HG03457 (cell line): ENCODE measurements around the gene GPR68.

ENCODE experiments used
- ATAC-seq: cut with Tn5 transposase; IDR thresholded peaks from one replicate; pipeline ENCODE4 v1.9.1; 2021; ENCODE audit warnings: moderate number of reproducible peaks; ENCODE audit not compliant: unreplicated experiment

Gene GPR68, protein sequence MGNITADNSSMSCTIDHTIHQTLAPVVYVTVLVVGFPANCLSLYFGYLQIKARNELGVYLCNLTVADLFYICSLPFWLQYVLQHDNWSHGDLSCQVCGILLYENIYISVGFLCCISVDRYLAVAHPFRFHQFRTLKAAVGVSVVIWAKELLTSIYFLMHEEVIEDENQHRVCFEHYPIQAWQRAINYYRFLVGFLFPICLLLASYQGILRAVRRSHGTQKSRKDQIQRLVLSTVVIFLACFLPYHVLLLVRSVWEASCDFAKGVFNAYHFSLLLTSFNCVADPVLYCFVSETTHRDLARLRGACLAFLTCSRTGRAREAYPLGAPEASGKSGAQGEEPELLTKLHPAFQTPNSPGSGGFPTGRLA

DNA sequence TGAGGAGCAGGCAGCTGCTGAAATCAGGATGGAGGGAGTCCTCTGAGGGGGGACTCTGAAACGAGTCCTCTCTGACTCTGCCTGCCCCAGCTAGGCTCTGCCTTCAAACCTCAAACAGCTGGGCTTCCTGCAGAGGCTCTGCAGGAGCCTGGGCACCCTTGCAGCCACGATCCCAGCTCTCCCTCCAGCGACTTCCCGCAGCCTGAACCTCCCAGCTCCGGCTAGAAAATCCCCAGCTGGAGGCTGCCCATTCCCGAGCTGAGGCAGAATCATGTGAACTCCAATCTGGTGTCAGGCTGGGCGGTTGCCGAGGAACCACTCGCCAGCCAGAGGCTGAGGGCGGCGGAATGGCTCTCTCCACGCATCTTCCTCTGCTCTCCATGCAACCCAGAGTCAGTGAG, at the start of gene GPR68:
Gene GPR68 (minus strand): TSS at position 204 of the 401 bp plus-strand sequence. CDS start 9,654 bp downstream, outside the sequence.
- no peak for ATAC-seq

DNA sequence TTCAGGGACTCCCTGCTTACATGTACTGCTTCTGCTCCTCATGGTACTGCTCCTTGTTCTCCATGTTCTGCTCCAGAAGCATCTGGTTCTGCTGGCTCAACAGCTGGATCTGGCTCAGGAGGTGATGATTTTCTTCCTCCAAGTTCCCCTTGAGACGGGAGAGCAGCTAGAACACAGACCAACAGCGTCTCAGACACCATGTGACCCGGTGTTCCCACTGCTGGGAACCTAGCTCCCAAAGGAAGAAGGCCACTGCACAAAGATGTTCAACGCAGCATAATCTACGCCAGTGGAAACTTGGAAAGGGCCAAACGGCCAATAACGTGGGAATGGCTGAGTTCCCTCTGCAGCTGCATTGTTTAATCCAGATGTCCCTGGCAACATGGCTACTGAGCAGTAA, 49.6 kb upstream of the GPR68 start:
- ATAC-seq: no peak

DNA sequence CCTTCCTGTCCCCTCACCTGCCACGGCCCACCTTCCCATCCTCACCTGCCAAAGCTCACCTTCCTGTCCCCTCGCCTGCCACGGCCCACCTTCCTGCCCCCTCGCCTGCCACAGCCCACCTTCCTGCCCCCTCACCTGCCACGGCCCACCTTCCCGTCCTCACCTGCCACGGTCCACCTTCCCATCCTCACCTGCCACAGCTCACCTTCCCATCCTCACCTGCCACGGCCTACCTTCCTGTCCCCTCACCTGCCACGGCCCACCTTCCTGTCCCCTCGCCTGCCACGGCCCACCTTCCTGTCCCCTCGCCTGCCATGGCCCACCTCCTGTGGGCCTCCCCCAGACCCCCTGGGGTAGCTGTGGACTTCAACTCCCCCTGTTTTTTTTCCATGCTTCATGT, 48.8 kb upstream of the GPR68 start:
- no peak for ATAC-seq

DNA sequence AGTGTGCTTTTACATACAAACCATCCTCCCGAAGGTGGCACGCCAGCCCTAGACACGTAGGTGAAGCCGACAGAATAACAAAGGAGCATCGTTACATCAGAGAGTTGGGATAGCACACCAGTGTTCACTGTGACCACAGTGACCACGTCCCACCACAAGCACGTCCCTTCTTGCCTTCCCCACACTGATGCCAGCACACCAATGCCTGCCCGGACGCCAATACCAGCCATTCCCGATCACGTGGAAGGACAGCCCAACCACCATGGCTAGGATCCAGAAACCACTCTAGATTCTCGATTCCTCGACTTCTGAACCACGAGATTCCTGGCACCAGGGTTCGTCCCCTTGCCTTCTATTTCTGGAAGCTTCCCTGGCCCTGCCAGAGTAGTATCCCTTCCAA, 48.0 kb upstream of the GPR68 start:
- no peak for ATAC-seq

DNA sequence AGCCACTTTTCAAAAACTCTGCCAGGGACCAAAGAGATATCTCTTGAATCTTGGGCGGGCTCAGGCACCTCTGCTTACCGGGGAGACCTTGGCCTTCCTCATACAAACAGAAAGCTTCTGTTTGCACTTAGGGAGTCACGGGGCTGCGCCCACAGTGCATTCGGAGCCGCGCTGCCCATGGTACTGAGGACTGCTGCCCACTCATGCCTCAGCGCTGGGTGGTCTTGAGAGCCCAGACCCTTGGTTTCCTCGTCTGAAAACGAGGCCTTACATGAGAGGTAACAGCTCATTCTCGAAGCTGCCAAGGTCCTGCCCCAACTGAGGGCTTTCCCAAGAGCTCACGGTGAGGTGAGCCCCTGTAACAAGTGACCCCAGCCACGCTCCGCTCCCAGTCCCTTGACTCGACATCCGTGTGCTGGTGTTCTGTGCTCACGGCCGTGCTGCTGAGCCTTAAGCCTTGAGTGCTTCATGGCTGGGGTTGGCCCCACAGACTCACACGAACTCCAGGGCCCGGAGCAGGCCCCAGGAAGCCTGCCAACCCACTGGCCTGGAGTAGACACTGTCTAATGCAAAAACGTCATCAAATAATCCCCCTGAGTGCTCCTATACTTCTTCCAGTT, 47.4 kb upstream of the GPR68 start:
- ATAC-seq: no peak

DNA sequence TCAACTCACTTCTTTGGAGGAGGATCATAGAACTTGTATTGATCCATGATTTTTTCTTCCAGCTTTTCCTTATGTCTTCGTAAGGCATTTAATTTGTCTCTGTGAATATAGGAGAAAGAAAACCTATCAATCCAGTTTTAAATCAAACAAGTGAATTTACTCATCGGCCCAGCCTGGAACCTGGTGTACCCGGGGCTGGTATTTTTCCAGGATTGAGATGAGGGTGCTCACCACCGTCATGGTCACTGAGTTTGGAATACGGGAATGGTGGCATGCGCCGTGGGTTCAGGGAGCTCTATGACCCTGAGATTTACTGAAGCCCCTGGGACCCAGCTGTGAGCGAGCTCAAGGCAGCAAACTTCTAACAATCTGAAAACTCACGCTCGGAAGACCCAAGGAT, 46.5 kb upstream of the GPR68 start:
- ATAC-seq: no peak

DNA sequence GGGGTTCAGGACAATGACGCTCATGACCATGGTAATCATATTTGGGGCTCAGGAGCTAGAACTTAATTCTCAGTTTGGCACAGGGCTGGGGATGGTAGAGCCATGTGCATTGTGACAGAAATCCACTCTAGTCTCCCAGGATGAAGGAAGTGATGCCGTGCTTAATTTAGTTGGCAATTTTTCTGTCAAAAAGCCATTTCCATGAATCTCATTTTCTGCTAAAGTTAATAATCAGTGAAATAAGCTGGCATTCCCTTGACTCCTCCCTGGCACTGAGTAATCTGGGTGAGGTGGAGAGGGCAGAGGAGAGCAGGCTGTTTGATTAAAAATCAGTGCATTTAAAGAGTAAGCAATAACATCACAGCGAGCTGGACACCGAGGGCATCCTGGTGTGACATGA, 45.0 kb upstream of the GPR68 start:
- no peak for ATAC-seq

DNA sequence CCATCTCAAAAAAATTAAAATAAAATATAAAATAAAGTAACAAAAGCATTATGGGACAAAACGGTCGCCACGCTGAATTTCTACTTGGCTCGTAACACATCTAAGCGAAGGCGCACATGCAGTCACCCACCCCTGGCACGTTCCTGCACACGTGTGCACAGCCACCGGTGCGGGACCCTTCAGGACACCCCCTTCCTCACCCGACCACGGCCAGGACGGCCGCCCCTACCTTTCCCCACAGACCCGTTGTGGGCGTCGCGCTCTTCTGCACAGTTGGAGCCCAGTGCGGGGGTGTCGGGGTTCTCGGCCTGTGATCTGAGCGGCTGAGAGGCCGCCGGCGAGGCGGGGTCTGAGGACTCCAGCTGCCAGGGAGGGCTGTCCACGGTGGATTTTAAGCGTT, 44.4 kb upstream of the GPR68 start:
- ATAC-seq: no peak

DNA sequence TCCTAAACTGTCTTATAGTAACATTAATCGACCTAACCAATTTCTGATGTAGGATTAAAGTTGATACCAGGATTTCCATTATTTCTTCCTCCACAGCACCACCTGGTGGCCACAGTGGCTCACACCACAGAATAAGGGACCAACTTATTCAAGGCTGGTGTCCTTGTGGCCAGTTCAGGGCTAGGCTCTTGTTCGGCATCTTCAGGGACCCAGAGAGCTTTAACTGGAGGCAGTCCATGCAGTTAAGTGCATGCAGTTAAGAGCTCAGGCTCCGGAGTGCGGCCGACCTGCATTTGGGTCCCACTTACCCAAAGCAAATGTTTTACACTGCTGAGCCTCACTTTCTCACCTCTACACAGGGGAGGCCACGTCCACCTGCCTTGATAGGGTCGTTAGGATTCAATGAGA, 42.0 kb upstream of the GPR68 start:
- ATAC-seq: no peak

DNA sequence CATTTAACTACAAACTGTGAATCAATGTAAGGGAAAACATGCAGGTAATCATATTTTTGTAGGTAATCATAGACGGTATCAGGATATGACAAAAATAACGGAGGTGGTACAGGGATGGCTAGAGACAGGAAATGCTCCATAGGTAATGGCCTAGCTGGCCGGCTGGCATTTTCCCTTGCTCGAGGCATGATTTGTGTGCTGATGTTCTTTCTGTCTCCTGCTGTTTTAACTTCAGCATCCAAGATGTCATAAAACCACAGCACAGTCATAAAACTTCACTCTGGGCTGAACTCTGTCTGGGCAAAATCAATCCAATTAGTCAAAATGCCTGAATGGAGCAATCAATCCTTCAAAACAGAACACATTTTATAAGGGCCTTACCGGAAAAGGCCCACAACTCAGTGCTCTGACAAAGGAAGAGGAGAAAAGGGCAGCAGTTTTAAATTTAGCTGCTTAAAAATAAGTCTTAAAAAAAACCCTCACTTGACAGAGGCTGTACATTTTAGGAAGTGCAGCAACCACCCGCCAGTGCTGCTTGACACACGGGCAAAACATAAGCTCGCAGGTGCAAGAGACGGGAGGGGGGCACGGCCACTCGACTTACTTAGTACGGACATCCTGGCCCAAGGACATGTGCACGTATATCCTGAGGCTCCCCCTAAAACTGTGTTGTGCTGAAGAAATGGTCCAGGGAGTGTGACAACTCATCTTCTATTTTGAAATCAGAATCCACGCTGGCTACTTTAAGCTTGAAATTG, 40.5 kb upstream of the GPR68 start:
- ATAC-seq: no peak

DNA sequence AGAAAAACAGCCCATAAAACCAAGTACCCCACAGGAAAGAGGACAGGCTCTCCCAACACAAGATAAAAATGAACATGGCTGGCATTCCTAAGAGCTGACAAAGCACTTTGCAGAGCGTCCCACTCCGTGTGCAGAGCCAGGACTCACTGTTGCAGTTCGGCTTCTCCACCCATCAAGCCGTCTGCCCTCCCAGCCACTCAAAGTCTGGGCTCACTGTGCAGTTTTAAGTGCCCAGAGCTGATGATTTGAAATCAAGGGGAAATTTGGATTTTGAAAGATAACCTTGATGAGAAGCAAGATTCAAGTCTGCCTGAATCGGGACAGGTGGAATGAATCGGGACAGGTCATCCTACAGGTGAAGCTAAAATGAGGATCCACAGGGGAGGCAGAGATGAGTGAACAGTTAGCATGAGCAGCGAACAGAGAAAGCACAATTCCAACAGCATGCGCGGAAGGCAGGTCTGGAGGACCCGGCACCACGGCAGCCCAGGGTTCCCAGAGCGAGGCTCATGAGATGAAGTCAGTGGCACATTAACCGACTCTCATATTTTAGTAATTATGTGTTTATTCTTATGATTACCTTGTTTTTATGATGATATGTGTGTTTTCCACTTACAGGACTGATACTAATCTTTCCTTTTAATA, 39.8 kb upstream of the GPR68 start:
- ATAC-seq: no peak

DNA sequence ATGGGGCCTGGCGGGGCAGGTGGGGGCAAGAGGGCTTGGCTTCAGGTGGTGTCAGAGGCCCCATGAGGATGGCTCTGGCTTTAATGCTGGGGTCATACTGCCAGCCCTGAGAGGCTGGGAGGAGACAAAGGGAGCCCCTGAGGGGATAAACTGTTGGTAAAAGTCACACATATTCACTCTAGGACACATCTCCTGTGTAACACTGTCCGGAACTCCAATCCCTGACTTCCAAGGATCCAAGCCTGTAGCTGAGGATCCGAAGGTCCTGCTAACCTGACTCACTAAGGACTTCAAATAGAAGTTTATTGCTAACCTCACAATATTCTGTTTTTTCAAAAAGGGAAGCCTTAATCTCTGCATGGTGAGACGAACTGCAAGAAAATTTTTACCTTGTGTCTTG, 39.2 kb upstream of the GPR68 start:
- ATAC-seq: no peak

DNA sequence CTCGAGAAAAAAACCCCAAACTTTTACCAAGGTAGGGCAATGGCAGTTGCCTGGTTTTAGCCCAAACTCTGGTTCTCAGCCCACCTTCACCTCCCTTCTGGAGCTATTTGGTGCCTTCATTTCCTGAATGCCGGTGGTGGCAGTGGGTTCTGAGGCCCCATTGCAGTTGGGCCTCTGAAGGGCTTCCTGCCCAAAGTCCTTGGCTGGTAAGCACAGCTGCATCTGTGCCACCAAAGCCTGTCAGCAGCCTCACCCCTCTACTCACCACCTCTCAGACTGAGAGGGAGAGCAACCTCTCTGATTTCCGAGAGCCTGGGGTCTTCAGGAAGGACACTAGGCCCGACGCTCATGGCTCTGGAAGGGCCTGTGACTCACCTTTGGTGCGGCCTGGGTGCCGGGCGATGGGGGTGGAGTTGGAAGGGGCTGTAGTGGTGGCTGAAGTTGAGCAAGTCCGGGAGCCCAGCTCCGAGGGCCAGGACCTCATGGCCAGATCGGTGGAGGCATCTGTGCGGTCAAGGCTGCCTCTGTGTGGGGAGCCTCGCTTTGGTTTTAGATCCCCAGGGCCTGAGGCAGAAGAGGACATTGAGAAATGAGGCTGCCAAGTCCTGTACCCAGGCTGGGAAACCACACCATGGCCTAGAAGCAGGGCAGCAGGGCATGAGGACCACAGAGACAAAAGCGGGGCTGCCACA, 38.6 kb upstream of the GPR68 start:
- ATAC-seq: no peak

DNA sequence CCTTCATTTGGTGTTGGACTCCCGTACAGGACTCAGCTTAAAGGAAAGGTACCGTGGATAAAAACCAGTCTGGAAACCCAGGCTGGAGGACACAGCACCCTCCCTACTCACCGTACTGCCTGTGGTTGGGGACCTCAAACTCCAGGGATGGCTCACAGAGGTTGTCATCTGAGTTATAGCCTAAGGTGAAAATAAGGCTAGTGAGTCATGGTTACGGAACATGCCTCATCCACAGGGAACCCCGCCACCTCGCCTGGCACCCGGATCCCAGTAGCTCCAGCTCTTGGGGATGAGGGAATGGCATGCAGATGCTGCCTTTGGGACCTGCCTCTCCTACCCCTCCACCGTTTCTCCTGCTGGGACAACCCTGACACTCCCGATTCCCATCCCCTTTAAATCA, 36.8 kb upstream of the GPR68 start:
- no peak for ATAC-seq

DNA sequence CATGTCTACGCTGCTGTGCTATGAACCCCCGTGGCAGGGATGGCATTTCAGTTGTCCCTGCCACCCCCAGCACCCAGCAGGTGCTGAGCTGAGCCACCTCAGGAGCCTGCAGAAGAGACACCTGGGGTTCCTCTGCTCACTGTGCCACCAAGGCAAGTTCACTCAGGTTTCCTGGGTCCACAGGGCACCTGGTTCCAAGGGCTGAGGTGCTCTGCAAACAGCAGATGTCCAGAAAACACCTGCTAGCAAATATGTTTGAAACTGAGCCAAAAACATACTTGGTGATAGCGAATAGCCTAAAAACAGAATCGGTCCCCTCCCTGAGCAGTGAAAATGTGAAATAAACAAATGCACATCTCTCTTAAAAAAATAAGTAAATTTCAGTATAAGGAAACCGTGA, 35.6 kb upstream of the GPR68 start:
- ATAC-seq: no peak

DNA sequence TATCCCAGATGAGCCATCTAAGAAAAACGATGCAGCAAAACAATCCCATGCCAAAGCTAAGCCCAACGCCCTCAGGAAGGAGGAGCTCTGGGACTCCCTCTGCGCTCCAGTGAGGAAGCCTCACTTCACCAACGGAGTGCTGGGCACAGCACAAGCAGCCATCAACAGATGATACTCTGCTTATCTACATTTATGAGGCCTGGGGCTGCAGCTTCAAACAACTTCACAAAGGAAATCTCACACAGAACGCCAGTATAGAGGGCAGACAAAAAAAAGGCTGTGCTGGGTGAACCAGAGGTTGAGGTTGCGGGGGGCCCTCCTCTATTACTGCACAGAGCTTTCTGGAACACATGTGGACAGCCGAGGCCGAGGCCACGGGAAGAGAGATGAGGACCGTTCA, 34.9 kb upstream of the GPR68 start:
- ATAC-seq: no peak

DNA sequence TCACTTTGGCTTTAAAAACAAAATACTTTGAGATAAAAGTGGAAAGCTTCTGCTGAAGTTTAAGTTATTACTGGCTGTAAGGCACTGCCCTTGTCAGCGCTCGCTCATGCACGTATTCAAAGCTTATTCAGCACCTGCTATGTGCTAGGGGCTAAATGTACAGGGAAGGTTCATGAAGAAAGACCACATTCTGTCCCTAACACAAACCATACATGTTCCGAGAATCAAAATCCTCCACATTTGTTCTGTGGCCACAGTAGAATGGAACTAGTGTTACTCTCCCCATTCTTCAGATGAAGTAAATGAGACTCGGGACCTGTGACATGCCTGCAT, 33.8 kb upstream of the GPR68 start:
- no peak for ATAC-seq

DNA sequence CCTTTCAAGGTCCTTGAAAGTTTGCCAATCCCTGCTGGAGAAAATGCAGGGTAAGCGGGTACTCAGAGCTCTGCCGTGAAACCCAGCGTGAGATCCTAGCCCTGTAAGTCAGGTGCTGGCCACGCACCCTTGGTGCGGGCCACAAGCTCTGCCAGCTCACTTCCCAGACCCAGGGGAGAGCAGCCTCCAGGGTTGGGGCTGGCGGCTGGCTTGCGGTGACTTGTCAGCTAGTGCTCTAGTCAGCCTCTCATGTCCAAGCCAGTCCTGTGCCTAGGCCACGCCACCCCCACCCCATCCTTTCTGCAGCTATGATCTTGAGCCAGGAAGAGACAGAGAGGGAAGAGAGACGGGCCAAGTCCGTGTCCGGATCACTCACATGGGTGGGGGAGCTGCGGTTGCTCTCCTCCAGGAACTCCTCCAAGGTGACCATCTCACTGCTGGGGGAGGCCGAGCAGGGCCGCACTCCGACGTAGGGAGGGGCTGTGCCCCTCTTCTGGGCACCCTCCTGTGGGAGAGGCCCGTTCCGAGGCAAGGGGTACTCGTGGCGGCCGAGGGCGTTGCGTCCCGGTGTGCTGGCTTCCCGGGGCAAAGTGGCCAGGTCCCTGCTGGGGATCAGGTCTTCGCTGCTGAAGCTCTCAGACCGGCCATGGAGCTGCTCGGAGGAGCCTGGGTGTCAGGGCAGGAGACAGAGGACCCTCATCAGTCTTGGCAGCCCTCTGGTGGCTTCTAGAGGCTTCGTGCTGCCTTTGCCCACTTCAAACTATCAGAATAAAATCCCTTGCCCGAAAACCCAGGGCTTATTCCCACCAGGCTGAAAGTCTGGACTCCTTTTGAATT, 33.3 kb upstream of the GPR68 start:
- ATAC-seq: no peak

DNA sequence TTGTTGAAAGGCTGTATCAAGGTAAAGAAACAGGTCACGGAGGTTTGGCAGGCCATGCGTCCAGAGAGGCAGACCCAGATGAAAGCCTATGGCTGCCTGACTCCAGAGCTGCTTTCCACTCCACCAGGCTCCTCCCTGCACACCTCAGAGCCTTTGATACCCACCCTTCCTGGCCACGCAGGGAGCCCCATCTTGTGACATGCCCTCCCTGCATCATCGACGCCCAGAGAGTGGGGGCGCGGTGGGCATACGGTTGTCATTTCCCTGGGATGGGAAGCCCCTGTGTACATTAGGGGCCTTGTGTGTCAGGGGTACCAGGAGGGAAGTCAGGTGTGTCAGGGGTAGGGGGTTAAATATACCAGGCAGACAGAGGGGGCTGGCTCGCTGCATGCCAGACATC, 30.3 kb upstream of the GPR68 start:
- no peak for ATAC-seq

DNA sequence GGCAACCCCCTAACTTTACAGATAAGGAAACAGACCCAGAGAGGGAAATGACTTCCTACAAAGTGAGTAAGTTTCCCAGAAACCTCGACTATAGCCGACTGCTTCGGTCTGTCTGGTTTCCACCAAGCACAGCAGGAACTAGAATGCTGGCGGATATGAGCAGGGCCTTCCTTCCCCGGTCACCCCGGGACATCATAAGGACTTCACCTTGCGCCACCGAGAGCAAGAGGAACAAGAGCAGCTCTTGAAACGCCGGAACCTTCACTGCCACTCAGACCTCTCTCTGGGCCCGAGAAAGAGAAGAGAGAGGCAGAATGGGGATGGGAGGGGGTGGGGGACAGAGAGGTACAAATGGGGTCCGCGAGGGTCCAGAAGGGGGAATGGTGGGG, 29.4 kb upstream of the GPR68 start:
- ATAC-seq: no peak
